Measurements from ENCODE around the gene NPBWR2.

DNA sequence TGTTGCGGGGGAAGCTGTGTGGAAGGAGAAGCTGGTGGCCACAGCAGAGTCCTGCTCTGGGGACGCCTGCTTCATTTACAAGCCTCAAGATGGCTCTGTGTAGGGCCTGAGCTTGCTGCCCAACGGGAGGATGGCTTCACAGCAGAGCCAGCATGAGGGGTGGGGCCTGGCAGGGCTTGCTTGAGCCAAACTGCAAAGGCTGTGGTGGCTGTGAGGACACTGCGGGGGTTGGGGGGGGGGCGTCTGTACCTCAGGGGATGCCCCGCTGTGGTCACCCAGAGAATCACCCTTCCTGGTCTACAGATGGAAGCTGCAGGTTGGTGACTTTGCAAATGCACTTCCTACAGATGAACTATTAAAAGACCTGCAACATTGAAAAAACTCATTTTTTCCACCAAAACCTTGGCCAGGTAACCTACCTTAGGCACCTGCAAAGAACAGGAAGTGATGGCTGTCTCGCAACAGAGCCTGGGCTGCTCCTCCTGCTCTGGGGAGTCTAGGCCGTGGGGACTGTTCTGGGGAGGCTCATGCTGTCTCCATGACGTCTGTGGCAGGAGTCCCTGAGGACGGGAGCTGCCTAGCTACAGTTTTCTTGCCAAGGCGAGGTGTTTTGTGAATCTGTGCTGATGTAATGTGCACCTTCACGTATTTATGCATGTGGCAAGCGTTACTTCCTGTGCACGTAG is 7.3 kb downstream of the NPBWR2 start:
- TF ChIP-seq EZH2phosphoT487 (IDR thresholded peaks at IDR 0.05; ENCODE audit: borderline replicate concordance) (no peak), POLR2A (IDR thresholded peaks at IDR 0.05; ENCODE audit: borderline replicate concordance, extremely low read depth, insufficient read depth, insufficient read length) (no peak), SIN3A (IDR thresholded peaks at IDR 0.05; ENCODE audit: low read depth) (no peak), FOSL1 (IDR thresholded peaks at IDR 0.05; ENCODE audit: low read depth) (no peak), POLR2AphosphoS5 (IDR thresholded peaks at IDR 0.05; ENCODE audit: low read depth, low read length) (no peak), EGR1 (IDR thresholded peaks at IDR 0.05; ENCODE audit: low read depth) (no peak), SP1 (IDR thresholded peaks at IDR 0.05; ENCODE audit: low read depth) (no peak), EZH2 (IDR thresholded peaks at IDR 0.05) (no peak), YY1 (IDR thresholded peaks at IDR 0.05; ENCODE audit: extremely low read depth, insufficient replicate concordance, low read depth, low read length) (no peak)
- TF ChIP-seq, protein P1, sequence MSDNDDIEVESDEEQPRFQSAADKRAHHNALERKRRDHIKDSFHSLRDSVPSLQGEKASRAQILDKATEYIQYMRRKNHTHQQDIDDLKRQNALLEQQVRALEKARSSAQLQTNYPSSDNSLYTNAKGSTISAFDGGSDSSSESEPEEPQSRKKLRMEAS (IDR thresholded peaks at IDR 0.05): no peak
- TF ChIP-seq, protein P2, sequence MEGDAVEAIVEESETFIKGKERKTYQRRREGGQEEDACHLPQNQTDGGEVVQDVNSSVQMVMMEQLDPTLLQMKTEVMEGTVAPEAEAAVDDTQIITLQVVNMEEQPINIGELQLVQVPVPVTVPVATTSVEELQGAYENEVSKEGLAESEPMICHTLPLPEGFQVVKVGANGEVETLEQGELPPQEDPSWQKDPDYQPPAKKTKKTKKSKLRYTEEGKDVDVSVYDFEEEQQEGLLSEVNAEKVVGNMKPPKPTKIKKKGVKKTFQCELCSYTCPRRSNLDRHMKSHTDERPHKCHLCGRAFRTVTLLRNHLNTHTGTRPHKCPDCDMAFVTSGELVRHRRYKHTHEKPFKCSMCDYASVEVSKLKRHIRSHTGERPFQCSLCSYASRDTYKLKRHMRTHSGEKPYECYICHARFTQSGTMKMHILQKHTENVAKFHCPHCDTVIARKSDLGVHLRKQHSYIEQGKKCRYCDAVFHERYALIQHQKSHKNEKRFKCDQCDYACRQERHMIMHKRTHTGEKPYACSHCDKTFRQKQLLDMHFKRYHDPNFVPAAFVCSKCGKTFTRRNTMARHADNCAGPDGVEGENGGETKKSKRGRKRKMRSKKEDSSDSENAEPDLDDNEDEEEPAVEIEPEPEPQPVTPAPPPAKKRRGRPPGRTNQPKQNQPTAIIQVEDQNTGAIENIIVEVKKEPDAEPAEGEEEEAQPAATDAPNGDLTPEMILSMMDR (IDR thresholded peaks at IDR 0.05 in 2 of 3, conservative IDR thresholded peaks at IDR 0.05 in 1 of 3; ENCODE audit: borderline replicate concordance in 1 of 3, insufficient read depth in 1 of 3, low read depth in 2 of 3, low read length in 2 of 3): no peak
- TF ChIP-seq, protein P3, sequence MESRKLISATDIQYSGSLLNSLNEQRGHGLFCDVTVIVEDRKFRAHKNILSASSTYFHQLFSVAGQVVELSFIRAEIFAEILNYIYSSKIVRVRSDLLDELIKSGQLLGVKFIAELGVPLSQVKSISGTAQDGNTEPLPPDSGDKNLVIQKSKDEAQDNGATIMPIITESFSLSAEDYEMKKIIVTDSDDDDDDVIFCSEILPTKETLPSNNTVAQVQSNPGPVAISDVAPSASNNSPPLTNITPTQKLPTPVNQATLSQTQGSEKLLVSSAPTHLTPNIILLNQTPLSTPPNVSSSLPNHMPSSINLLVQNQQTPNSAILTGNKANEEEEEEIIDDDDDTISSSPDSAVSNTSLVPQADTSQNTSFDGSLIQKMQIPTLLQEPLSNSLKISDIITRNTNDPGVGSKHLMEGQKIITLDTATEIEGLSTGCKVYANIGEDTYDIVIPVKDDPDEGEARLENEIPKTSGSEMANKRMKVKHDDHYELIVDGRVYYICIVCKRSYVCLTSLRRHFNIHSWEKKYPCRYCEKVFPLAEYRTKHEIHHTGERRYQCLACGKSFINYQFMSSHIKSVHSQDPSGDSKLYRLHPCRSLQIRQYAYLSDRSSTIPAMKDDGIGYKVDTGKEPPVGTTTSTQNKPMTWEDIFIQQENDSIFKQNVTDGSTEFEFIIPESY (IDR thresholded peaks at IDR 0.05; ENCODE audit: extremely low read depth, insufficient replicate concordance, low read length): no peak
